ENCODE results near the gene HNRNPC. TPM values are rescaled to one million over a fixed set of nuclear protein-coding genes. Genes with fewer than 3 reads are reported as not detected.

The HNRNPC gene
- total and polyA plus RNA-seq, 9 of the 15 experiments (the other 6 are each of a cell fraction or from before 2014, with no cell fraction given): 679 to 1,557 (median 1,191) TPM

GRCh38 chr14:21258889-21259787, 10.1 kb downstream of the HNRNPC start (continued):
- TF ChIP-seq THRB (CRISPR knock-in tag; conservative IDR thresholded peaks at IDR 0.05) (peak; percentile 58; the same call in 1 of the 2 replicates), RBFOX2 (IDR thresholded peaks at IDR 0.05; ENCODE audit: low read depth, low read length) (0 out of 2 replicates have a peak, but pooled peaks have one; percentile 30), ZNF764 (CRISPR knock-in tag; IDR thresholded peaks at IDR 0.05; ENCODE audit: low read depth) (no peak), POLR2AphosphoS5 (IDR thresholded peaks at IDR 0.05; ENCODE audit: control insufficient read depth, insufficient read depth, low read depth, low read length) (peak; percentile 49; the same call in 1 of the 2 replicates), CBFA2T2 (conservative IDR thresholded peaks at IDR 0.05) (no peak), POLR2B (IDR thresholded peaks at IDR 0.05; ENCODE audit: low read depth, partially characterized antibody) (peak; percentile 50), ZKSCAN3 (CRISPR knock-in tag; IDR thresholded peaks at IDR 0.05) (no peak), CHD2 (IDR thresholded peaks at IDR 0.05; ENCODE audit: low read depth, low read length) (peak; percentile 12; the same call in 1 of the 2 replicates), POLR2G (IDR thresholded peaks at IDR 0.05; ENCODE audit: low read depth, low read length) (0 out of 2 replicates have a peak, but pooled peaks have one; percentile 14)
